Body of pancreas (tissue), 4 donors: ENCODE measurements around the gene STX3.

Experiments used
- CTCF ChIP-seq, 7 experiments: fragments of 450-650 bp in 4 of 7; fragments of 200-600 bp in 3 of 7; sonication (generic) in 3 of 7; IDR thresholded peaks; one replicate each; pipeline ENCODE4 v1.5.1; 2016 to 2019; ENCODE audit warnings: antibody characterized with exemption in 7 of 7
- POLR2A ChIP-seq, 3 donors: fragments of 450-650 bp; IDR thresholded peaks; one replicate each; pipeline ENCODE4 v1.6.1; 2016; ENCODE audit warnings: antibody characterized with exemption in 3 of 3, mild to moderate bottlenecking in 2 of 3

GRCh38 chr11:59813364-59813763 lies 58.2 kb downstream of the STX3 start:
- TF ChIP-seq CTCF (IDR thresholded peaks at IDR 0.05) = no peak
- TF ChIP-seq POLR2A (IDR thresholded peaks at IDR 0.05) = no peak
